Measurements from ENCODE around the gene SBF1. TPM values are rescaled to one million over a fixed set of nuclear protein-coding genes. Genes with fewer than 3 reads are reported as not detected.

SBF1 gene
- total RNA-seq, 2 donors from 2014 or later, result 41.1 to 57.1 TPM

- Histone ChIP-seq H3K27ac (no peak overlapping the region), H3K4me1 (peaks cover 0 to 11% of the 10 kb centered on the region in 2 donors), H3K27me3 (no peaks in the 10 kb centered on the region), H3K9me3 (no peaks in the 10 kb centered on the region), H3K36me3 (peaks cover 46% of the 10 kb centered on the region), H3K4me3 (no peak overlapping the region)
- TF ChIP-seq CTCF (IDR thresholded peaks at IDR 0.05), result no peak
- no peak for DNase-seq (ENCODE audit: low spot score)
These were observed 27.0 kb downstream of the SBF1 start for GRCh38 chr22:50447576-50448551.

- Histone ChIP-seq H3K27ac (no peak overlapping the region), H3K4me3 (no peak overlapping the region), H3K4me1 (peaks cover 0 to 11% of the 10 kb centered on the region in 2 donors), H3K9me3 (no peaks in the 10 kb centered on the region), H3K27me3 (no peaks in the 10 kb centered on the region), H3K36me3 (peaks cover 48% of the 10 kb centered on the region)
- TF ChIP-seq CTCF (IDR thresholded peaks at IDR 0.05), result no peak
- no peak for DNase-seq (ENCODE audit: low spot score)
These were observed 27.9 kb downstream of the SBF1 start for GRCh38 chr22:50446708-50447575.

GRCh38 chr22:50445880-50446707 lies 28.7 kb downstream of the SBF1 start:
- no peak for DNase-seq (ENCODE audit: low spot score)
- H3K4me1 ChIP-seq, result peaks cover 0 to 11% of the 10 kb centered on the region in 2 donors
- H3K36me3 ChIP-seq, result peaks cover 56% of the 10 kb centered on the region
- H3K27me3 ChIP-seq, result no peaks in the 10 kb centered on the region
- H3K9me3 ChIP-seq, result no peaks in the 10 kb centered on the region
- TF ChIP-seq CTCF (IDR thresholded peaks at IDR 0.05), result no peak
- no peak overlapping the region for H3K27ac ChIP-seq
- H3K4me3 ChIP-seq, result no peak overlapping the region

- H3K4me1 ChIP-seq, result peaks cover 0 to 11% of the 10 kb centered on the region in 2 donors
- TF ChIP-seq CTCF (IDR thresholded peaks at IDR 0.05), result no peak
- DNase-seq (ENCODE audit: low spot score), result no peak
- H3K4me3 ChIP-seq, result no peak overlapping the region
- H3K9me3 ChIP-seq, result no peaks in the 10 kb centered on the region
- no peaks in the 10 kb centered on the region for H3K27me3 ChIP-seq
- no peak overlapping the region for H3K27ac ChIP-seq
- H3K36me3 ChIP-seq, result peaks cover 59% of the 10 kb centered on the region
These were observed 29.6 kb downstream of the SBF1 start for GRCh38 chr22:50445071-50445879.
